ENCODE measurements around the gene OSBPL5. TPM values are rescaled to one million over a fixed set of nuclear protein-coding genes. Genes with fewer than 3 reads are reported as not detected.

The OSBPL5 gene
- total and polyA plus RNA-seq, 4 donors = 15.2 to 51.5 (median 28.3) TPM

DNA sequence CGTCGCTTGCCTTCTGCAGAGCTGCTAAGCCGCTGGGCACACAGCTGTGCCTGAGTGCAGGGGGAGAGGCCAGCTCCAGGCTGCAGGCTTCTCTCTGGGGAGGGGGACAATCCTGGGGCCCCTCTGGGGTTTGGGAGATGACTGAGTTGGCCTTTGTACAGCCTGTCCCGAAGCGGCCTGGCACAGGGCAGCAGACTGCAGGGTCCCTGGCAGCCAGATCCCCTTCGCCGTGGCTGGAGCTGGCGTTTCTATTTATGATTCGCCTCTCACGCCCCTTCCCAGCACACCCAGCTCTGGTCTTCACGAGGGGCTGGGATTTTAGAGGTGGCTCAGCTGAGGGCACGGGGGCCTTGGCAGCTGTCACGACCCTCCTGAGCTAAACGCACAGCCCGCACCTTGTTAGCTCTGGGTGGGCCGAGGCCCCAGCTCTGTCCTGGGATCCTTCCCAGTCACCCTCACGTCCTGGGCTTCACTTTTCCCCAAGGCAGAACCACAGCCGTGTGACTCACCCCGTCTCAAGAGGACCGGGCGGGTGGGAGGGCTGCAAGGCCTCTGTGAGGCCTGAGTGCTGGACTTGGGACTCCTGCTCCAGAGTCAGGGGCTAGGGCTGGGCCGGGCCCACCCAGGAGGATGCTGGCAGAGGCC, 18.4 kb downstream of the OSBPL5 start:
- DNase-seq = no peak
- Histone ChIP-seq H3K9me3 (ENCODE audit: control insufficient read depth in 4 of 4, insufficient read depth in 3 of 4, low read length in 3 of 4) (no peaks in the 10 kb centered on the region), H3K4me3 (no peak overlapping the region), H3K36me3 (ENCODE audit: control insufficient read depth in 4 of 4, insufficient read depth in 4 of 4, low read length in 4 of 4) (peaks cover 0 to 8% (median 0%) of the 10 kb centered on the region in 4 donors), H3K9ac (ENCODE audit: insufficient read depth in 1 of 2, low read length in 2 of 2) (no peak overlapping the region), H3K4me1 (ENCODE audit: control insufficient read depth in 5 of 5, insufficient read depth in 5 of 5, low read length in 5 of 5) (peaks cover 0 to 17% (median 4%) of the 10 kb centered on the region in 5 donors), H3K27me3 (ENCODE audit: control insufficient read depth in 3 of 3, insufficient read depth in 3 of 3, low read length in 2 of 3) (no peaks in the 10 kb centered on the region), H3K27ac (ENCODE audit: low read depth in 1 of 2, low read length in 1 of 2) (peak overlapping the region in 1 of 2 donors; percentile 38)
- TF ChIP-seq, protein P1, sequence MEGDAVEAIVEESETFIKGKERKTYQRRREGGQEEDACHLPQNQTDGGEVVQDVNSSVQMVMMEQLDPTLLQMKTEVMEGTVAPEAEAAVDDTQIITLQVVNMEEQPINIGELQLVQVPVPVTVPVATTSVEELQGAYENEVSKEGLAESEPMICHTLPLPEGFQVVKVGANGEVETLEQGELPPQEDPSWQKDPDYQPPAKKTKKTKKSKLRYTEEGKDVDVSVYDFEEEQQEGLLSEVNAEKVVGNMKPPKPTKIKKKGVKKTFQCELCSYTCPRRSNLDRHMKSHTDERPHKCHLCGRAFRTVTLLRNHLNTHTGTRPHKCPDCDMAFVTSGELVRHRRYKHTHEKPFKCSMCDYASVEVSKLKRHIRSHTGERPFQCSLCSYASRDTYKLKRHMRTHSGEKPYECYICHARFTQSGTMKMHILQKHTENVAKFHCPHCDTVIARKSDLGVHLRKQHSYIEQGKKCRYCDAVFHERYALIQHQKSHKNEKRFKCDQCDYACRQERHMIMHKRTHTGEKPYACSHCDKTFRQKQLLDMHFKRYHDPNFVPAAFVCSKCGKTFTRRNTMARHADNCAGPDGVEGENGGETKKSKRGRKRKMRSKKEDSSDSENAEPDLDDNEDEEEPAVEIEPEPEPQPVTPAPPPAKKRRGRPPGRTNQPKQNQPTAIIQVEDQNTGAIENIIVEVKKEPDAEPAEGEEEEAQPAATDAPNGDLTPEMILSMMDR (IDR thresholded peaks at IDR 0.05; ENCODE audit: control extremely low read depth, extremely low read depth) = no peak
- no peak for ATAC-seq (ENCODE audit: insufficient read depth, low FRiP score)
- WGBS, 2 donors = 82 to 89% methylated on average over 22 of the region's 22 CpGs

DNA sequence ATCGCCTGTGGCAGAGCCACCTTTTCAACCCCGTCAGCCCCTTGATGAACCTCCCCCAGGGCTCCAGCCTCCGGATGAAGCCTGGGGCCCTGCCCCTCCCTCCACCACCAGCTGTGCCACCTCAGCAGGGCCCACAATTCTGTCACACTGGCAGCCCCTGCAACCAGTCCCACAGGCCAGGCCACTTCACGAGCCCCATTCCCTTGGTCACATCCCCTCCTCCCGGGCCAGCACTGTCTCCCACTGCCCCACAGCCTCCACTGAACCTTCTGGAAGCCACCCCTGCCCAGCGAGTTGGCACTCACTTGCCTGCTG, 19.9 kb downstream of the OSBPL5 start:
- Histone ChIP-seq H3K36me3 (ENCODE audit: control insufficient read depth in 4 of 4, insufficient read depth in 4 of 4, low read length in 4 of 4) (peaks cover 0 to 10% (median 0%) of the 10 kb centered on the region in 4 donors), H3K9ac (ENCODE audit: insufficient read depth in 1 of 2, low read length in 2 of 2) (no peak overlapping the region), H3K9me3 (ENCODE audit: control insufficient read depth in 4 of 4, insufficient read depth in 3 of 4, low read length in 3 of 4) (no peaks in the 10 kb centered on the region), H3K27me3 (ENCODE audit: control insufficient read depth in 3 of 3, insufficient read depth in 3 of 3, low read length in 2 of 3) (no peaks in the 10 kb centered on the region), H3K4me3 (no peak overlapping the region), H3K4me1 (ENCODE audit: control insufficient read depth in 5 of 5, insufficient read depth in 5 of 5, low read length in 5 of 5) (peaks cover 0 to 17% (median 4%) of the 10 kb centered on the region in 5 donors), H3K27ac (ENCODE audit: low read depth in 1 of 2, low read length in 1 of 2) (no peak overlapping the region)
- WGBS, 2 donors = 63 to 65% methylated on average over 6 of the region's 6 CpGs
- no peak for DNase-seq
- no peak for ATAC-seq (ENCODE audit: insufficient read depth, low FRiP score)
- TF ChIP-seq, protein P1 (IDR thresholded peaks at IDR 0.05; ENCODE audit: control extremely low read depth, extremely low read depth) = no peak

DNA sequence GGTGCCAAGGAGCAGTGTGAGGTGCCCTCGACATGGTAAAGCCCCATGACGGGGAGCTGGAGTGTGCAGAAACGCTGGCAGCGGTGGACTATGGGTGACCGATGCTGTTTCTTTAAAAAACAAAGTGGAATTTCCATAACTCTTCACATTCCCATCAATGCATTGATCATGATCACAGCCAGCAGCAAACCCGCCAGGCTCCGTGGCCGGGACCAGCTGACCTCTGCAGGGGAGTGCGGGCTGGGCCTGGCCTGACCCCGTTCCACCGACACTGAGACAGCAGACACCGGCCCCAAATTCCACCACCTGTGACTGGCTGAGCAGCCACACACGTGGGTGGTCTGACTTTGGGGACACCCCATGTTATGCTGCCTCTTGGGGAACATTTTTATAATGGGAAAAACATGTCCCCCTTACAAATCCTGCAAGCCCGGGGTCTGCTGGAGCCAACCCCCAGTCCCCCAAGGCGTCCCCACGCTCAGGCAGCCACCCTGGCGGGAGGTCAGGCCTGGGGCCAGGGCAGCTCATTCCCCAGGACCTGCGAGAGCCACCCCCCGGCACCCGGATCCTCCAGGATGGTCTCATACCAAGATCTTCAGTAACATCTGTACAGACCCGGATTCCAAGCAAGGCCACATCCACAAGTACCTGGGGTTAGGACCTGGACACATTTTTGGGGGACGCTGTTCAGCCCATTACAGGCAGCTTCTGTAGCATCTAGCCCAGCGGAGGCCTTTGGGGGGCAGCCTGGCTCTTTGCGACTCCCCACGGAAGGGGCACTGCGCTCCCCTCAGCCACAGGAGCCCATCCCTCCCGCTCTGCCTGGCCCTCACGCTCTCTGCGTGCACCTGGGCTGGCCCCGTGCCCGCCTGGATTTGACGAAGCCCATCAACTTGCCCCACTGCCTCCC, 20.6 kb downstream of the OSBPL5 start:
- TF ChIP-seq, protein P1 (IDR thresholded peaks at IDR 0.05; ENCODE audit: control extremely low read depth, extremely low read depth) = no peak
- H3K27me3 ChIP-seq (ENCODE audit: control insufficient read depth in 3 of 3, insufficient read depth in 3 of 3, low read length in 2 of 3) = no peaks in the 10 kb centered on the region
- peaks cover 0 to 12% (median 0%) of the 10 kb centered on the region in 4 donors for H3K36me3 ChIP-seq (ENCODE audit: control insufficient read depth in 4 of 4, insufficient read depth in 4 of 4, low read length in 4 of 4)
- no peaks in the 10 kb centered on the region for H3K9me3 ChIP-seq (ENCODE audit: control insufficient read depth in 4 of 4, insufficient read depth in 3 of 4, low read length in 3 of 4)
- no peak overlapping the region for H3K27ac ChIP-seq (ENCODE audit: low read depth in 1 of 2, low read length in 1 of 2)
- 86 to 88% methylated on average over 32 of the region's 32 CpGs for WGBS, 2 donors
- H3K4me3 ChIP-seq = no peak overlapping the region
- ATAC-seq (ENCODE audit: insufficient read depth, low FRiP score) (no peak), DNase-seq (no peak)
- H3K9ac ChIP-seq (ENCODE audit: insufficient read depth in 1 of 2, low read length in 2 of 2) = no peak overlapping the region
- peaks cover 0 to 14% (median 4%) of the 10 kb centered on the region in 5 donors for H3K4me1 ChIP-seq (ENCODE audit: control insufficient read depth in 5 of 5, insufficient read depth in 5 of 5, low read length in 5 of 5)

All from lung (tissue), 12 donors.